Measurements from ENCODE around the gene VMO1. TPM values are rescaled to one million over a fixed set of nuclear protein-coding genes. Genes with fewer than 3 reads are reported as not detected.

VMO1 gene
- polyA plus RNA-seq, 1 experiment = not detected

DNA sequence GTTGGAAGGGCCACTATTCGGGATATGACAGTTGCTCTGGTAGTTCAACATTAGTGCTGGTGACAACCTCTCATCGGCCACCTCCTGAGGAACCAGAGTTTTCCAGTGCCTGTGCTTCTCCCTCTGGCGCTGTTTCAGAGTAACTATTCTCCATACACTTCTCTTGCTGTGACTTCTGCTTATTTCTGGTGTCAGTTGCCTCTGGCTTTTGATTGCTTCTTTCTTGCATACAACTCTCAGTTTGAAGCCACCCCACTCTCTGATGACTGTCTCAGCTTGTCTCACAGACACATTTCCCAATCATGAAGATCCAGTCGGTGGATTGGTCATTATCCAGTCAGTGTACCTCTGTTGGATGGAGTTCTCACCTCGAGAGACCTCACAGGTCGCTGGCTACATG lies 17.9 kb downstream of the VMO1 start:
- TF ChIP-seq, protein P1, sequence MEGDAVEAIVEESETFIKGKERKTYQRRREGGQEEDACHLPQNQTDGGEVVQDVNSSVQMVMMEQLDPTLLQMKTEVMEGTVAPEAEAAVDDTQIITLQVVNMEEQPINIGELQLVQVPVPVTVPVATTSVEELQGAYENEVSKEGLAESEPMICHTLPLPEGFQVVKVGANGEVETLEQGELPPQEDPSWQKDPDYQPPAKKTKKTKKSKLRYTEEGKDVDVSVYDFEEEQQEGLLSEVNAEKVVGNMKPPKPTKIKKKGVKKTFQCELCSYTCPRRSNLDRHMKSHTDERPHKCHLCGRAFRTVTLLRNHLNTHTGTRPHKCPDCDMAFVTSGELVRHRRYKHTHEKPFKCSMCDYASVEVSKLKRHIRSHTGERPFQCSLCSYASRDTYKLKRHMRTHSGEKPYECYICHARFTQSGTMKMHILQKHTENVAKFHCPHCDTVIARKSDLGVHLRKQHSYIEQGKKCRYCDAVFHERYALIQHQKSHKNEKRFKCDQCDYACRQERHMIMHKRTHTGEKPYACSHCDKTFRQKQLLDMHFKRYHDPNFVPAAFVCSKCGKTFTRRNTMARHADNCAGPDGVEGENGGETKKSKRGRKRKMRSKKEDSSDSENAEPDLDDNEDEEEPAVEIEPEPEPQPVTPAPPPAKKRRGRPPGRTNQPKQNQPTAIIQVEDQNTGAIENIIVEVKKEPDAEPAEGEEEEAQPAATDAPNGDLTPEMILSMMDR (IDR thresholded peaks at IDR 0.05; ENCODE audit: low read depth, low read length) = no peak
- ChIA-PET CTCF (interaction anchor here (0.6 kb wide), 1 partner anchor 9 kb away, joined by 3 read pairs; no protein-coding TSS in a partner anchor), POLR2A (no interaction called here)
- Histone ChIP-seq H3K4me3 (ENCODE audit: low read depth, low read length) (no peak overlapping the region), H3K27me3 (ENCODE audit: control insufficient read depth, insufficient read depth, low read length) (peaks cover 24% of the 10 kb centered on the region), H3K9me3 (ENCODE audit: control insufficient read depth, insufficient read depth, low read length) (no peaks in the 10 kb centered on the region), H3K27ac (ENCODE audit: low read depth, low read length) (no peak overlapping the region)
- no peak for DNase-seq (ENCODE audit: low read depth, low spot score)

DNA sequence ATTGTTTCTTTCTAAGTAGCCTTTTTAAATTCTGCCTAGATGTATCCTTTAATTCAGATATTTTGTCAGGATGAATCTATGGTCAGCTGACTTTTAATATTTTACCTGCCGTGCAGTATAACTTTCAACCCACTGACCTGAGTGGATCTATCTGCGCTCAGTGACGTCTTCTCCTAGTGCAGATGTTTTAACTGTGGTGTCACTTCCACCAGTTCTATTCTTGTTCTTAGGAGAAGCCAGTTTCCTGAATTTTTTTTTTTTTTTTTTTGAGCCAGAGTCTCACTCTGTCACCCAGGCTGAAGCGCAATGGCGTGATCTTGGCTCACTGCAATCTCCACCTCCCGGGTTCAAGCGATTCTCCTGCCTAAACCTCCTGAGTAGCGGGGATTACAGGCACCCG lies 19.4 kb downstream of the VMO1 start:
- H3K4me3 ChIP-seq (ENCODE audit: low read depth, low read length) = no peak overlapping the region
- ChIA-PET CTCF (no interaction called here), POLR2A (no interaction called here)
- no peak for DNase-seq (ENCODE audit: low read depth, low spot score)
- peaks cover 17% of the 10 kb centered on the region for H3K27me3 ChIP-seq (ENCODE audit: control insufficient read depth, insufficient read depth, low read length)
- H3K27ac ChIP-seq (ENCODE audit: low read depth, low read length) = no peak overlapping the region
- TF ChIP-seq, protein P1 (IDR thresholded peaks at IDR 0.05; ENCODE audit: low read depth, low read length) = no peak
- H3K9me3 ChIP-seq (ENCODE audit: control insufficient read depth, insufficient read depth, low read length) = no peaks in the 10 kb centered on the region

DNA sequence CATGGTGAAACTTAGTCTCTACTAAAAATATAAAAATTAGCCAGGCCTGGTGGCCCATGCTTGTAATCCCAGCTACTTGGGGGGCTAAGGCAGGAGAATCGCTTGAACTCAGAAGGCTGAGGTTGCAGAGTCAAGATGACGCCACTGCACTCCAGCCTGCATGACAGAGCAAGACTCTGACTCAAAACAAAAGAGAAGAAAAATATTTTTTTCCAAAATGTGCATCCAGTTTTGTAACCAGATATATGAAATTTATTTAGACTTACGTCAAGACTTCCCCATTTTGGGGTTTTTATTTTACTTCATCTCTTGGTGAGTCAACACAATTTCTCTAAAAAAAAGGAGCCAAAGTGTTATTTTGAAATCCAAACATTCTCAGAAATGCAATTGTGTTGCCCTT lies 20.0 kb downstream of the VMO1 start:
- CTCF ChIA-PET = no interaction called here
- no peak overlapping the region for H3K27ac ChIP-seq (ENCODE audit: low read depth, low read length)
- TF ChIP-seq, protein P1 (IDR thresholded peaks at IDR 0.05; ENCODE audit: low read depth, low read length) = no peak

DNA sequence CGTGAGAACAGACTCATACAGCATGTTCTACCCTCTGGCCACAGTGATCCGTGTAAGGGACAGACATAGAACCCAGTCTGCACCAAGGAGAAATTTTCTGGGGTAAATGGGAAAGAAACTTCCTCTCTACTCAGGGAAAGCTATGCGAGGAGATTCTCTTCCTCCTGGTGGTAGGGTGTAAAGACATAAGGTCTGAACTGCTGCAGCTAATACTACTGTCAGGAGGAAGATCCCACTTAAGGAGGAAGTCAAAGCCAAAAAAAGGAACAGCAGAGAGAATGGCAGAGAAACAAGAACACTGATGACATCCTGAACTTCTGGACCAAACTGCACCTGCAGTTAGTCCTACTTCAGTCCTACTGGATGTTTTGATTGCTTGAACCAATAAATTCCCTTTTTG lies 21.6 kb downstream of the VMO1 start:
- TF ChIP-seq, protein P1 (IDR thresholded peaks at IDR 0.05; ENCODE audit: low read depth, low read length) = no peak
- POLR2A ChIA-PET = no interaction called here
- DNase-seq (ENCODE audit: low read depth, low spot score) = no peak
- no peaks in the 10 kb centered on the region for H3K9me3 ChIP-seq (ENCODE audit: control insufficient read depth, insufficient read depth, low read length)
- no peak overlapping the region for H3K4me3 ChIP-seq (ENCODE audit: low read depth, low read length)
- no peak overlapping the region for H3K27ac ChIP-seq (ENCODE audit: low read depth, low read length)
- CTCF ChIA-PET = no interaction called here
- H3K27me3 ChIP-seq (ENCODE audit: control insufficient read depth, insufficient read depth, low read length) = peaks cover 10% of the 10 kb centered on the region

More for the DNA sequence above, 20.0 kb downstream of the VMO1 start:
- POLR2A ChIA-PET = no interaction called here
- no peak overlapping the region for H3K4me3 ChIP-seq (ENCODE audit: low read depth, low read length)
- no peaks in the 10 kb centered on the region for H3K9me3 ChIP-seq (ENCODE audit: control insufficient read depth, insufficient read depth, low read length)
- DNase-seq (ENCODE audit: low read depth, low spot score) = no peak
- peaks cover 14% of the 10 kb centered on the region for H3K27me3 ChIP-seq (ENCODE audit: control insufficient read depth, insufficient read depth, low read length)

DNA sequence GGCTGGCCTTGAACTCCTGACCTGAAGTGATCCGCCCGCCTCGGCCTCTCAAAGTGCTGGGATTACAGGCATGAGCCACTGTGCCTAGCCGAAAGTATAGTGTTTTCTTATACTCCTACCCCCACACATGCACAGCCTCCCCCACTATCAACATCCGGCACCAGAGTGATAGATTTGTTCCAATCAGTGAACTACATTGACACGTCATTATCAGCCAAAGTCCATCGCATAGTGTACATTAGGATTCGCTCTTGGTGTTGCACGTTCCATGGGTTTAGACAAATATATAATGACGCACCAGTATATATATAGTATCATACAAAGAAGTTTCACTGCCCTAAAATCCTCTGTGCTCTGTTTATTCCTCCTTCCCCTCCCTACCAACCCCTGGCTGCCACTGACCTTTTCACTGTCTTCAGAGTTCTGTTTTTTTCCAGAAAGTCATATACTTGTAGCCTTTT lies 26.4 kb downstream of the VMO1 start:
- no peak for DNase-seq (ENCODE audit: low read depth, low spot score)
- TF ChIP-seq, protein P1 (IDR thresholded peaks at IDR 0.05; ENCODE audit: low read depth, low read length) = no peak
- H3K27ac ChIP-seq (ENCODE audit: low read depth, low read length) = no peak overlapping the region
- no peaks in the 10 kb centered on the region for H3K9me3 ChIP-seq (ENCODE audit: control insufficient read depth, insufficient read depth, low read length)
- ChIA-PET CTCF (no interaction called here), POLR2A (no interaction called here)
- H3K27me3 ChIP-seq (ENCODE audit: control insufficient read depth, insufficient read depth, low read length) = peaks cover 22% of the 10 kb centered on the region
- H3K4me3 ChIP-seq (ENCODE audit: low read depth, low read length) = no peak overlapping the region
